DMS153 (cell line): ENCODE results near the gene PITPNM1.
"Not testable (repeated sequence)": the region's sequence is repeated elsewhere in the genome, so short reads cannot be mapped to it uniquely, and the experiment has no call there.

Experiments
- DNase-seq: peaks from one replicate; lab custom pipeline; 2025; lab: John Stamatoyannopoulos, UW

The PITPNM1 gene

DNA sequence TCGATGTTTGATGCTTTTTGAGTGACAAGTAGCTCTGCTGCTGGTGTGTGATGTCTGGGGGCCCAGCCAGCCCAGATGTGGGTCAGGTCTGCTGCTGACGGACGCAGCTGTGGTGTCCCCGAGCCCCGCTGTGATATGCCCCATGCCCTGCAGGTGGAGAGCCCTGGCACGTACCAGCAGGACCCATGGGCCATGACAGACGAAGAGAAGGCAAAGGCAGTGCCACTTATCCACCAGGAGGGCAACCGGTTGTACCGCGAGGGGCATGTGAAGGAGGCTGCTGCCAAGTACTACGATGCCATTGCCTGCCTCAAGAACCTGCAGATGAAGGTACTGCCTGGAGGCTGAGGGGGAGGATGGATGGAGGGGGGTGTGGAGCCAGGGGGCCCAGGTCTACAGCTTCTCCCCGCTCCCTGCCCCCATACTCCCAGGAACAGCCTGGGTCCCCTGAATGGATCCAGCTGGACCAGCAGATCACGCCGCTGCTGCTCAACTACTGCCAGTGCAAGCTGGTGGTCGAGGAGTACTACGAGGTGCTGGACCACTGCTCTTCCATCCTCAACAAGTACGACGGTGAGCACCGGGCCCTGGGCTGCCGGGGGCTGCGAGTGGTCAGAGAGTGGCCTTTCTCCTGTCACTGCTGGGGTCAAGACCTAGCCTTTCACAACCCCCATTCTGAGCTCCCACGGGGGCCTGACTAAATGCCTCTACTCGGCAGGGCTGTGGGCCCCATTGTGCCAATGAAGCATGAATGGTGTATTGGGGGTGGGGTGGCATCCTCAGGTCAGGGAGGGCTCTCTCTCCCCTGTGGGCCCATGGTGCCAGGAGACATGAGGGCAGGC lies 15.1 kb downstream of the PITPNM1 start:
- no peak for DNase-seq

DNA sequence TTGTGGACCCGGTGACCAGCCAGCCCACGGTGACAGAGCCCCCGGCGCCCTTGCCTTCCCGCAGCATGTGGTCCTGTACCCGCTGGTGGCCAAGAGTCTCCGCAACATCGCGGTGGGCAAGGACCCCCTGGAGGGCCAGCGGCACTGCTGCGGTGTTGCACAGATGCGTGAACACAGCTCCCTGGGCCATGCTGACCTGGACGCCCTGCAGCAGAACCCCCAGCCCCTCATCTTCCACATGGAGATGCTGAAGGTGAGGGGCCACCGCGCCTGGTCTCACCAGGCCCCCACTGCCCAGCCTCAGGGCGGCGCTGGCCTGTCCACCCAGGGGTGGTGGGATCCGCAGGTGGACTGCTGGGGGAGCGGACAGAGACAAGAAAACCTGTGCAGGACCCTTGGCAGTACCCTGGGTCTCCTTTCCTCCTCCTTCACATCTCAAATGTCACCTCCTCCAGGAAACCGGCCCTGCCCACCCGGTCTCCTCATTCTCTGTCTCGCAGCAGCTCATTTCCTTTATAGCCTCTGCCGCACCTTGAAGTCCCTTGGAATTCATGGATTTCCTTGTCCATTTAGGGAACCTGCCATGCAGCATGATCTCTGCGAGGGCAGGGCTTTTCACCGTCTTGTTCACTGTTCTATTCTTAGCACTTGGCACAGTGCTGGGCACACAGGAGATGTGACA lies 15.8 kb downstream of the PITPNM1 start:
- DNase-seq, result no peak

GRCh38 chr11:67486481-67487195 lies 18.5 kb downstream of the PITPNM1 start:
- no peak for DNase-seq

- DNase-seq, result not testable (repeated sequence)
These were observed 19.2 kb downstream of the PITPNM1 start for GRCh38 chr11:67485873-67486361.

GRCh38 chr11:67484847-67485311 lies 20.3 kb downstream of the PITPNM1 start:
- DNase-seq, result no peak

DNA sequence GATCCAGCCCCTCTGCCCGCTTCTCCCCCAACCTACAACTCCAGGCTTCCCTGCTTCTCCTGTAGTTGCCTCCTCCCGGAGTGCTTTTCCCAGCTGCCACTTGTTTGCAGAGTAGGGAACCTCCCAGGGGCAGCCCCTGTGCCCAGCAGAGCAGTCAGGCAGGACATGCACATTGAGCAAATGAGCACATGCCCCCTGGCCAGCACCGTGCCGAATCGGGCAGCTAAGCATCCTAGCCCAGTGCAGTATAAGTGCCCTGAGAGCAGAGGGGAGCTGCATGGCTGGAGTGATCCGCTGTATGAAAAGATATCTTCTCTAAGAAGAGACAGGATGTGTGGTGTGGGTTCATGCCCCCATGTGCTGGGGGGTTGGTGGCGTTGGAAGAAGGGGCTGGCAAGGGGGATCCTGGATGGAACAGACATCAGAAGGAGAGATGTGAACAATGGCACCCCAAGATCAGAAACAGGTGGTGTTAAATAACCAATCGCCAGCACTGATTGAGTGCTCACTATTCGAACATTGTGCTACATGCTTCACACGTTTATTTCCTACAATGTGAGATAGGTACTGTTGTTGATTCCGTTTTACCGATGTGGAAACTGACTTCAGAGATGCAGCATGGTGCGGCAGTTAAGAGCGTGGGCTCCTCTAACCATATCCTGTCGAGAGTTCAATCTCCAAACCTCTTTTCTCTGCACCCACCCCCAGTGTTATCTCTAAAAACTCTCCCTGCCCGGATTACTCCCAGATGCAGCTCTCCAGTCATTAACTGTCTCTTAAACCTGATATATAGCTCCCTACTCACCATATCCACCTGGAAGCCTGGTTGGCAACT lies 21.1 kb downstream of the PITPNM1 start:
- no peak for DNase-seq

GRCh38 chr11:67482827-67483798 lies 22.1 kb downstream of the PITPNM1 start, which contains the start of gene AIP:
Gene AIP, plus strand, starts transcription at chr11:67483026. Its CDS starts 133 bp downstream, at chr11:67483159.
- DNase-seq, result peak; percentile 97

GRCh38 chr11:67482275-67482826 lies 22.8 kb downstream of the PITPNM1 start:
- DNase-seq, result no peak

DNA sequence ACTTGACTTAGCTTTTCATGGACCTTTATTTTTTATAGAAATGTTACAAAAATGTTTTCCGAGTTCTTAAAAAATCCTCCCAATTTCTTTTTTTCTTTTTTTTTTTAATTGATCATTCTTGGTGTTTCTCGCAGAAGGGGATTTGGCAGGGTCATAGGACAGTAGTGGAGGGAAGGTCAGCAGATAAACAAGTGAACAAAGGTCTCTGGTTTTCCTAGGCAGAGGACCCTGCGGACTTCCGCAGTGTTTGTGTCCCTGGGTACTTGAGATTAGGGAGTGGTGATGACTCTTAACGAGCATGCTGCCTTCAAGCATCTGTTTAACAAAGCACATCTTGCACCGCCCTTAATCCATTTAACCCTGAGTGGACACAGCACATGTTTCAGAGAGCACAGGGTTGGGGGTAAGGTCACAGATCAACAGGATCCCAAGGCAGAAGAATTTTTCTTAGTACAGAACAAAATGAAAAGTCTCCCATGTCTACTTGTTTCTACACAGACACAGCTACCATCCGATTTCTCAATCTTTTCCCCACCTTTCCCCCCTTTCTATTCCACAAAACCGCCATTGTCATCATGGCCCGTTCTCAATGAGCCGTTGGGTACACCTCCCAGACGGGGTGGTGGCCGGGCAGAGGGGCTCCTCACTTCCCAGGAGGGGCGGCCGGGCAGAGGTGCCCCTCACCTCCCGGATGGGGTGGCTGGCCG lies 27.7 kb downstream of the PITPNM1 start:
- not testable (repeated sequence) for DNase-seq

GRCh38 chr11:67476692-67477091 lies 28.5 kb downstream of the PITPNM1 start:
- not testable (repeated sequence) for DNase-seq

GRCh38 chr11:67472882-67473281 lies 32.3 kb downstream of the PITPNM1 start:
- DNase-seq, result no peak

- no peak for DNase-seq
These were observed 34.7 kb downstream of the PITPNM1 start for GRCh38 chr11:67470337-67471002.

DNA sequence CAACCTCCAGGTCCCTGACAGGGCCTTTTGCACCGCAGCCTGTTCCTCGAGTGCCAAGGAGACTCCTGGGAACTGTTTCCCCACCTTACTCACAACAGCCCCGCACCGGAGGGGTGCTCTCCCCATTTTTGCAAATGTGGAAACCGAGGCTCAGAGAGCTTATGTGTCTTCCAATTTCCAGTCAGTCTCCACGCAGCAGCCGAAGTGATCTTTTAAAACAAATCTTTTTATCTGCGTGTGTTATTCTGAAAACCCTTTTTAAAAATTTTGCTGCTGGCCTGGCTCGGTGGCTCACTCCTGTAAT lies 35.7 kb downstream of the PITPNM1 start:
- no peak for DNase-seq

DNA sequence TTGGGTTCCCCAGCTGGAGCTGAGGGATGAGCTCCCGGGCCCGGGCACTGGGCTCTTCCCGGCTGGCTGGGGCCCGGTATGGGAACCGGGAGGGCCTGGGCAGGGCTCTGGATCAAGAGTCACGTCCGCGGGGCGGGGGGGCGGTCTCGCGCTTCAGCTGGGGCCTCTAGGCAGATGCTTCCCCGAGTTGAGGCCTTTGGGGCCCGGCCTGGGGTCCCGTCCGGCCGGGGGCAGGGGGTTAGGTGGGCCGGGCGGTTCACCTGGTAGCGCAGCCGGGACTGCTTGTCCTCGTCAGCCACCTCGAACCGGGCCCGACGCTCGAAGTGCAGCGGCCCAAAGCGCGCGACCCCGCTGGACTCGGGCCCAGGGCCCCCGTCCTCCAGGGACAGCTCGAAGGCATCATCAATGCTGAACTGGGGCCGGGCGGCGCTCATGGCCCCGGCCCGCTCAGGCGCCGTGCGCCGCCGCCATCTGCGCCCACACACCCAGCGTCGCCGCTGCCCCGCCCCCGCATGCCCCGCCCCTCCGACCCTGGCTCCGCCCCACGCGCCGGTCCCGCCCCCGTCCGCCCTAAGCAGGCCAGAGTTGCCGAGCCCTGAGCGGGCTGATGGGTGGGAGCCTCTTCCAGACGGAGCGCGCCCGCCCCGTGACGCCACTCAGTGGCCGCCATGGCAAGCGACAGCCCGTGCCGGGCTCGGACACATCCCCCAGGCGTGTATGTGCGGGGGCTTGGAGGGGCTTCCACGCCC lies 36.2 kb downstream of the PITPNM1 start, which contains the start of gene TMEM134:
TMEM134 (minus strand) TSS at position 493 of the 749 bp plus-strand sequence; CDS start at position 434, 59 bp downstream.
- peak; percentile 83 for DNase-seq

DNA sequence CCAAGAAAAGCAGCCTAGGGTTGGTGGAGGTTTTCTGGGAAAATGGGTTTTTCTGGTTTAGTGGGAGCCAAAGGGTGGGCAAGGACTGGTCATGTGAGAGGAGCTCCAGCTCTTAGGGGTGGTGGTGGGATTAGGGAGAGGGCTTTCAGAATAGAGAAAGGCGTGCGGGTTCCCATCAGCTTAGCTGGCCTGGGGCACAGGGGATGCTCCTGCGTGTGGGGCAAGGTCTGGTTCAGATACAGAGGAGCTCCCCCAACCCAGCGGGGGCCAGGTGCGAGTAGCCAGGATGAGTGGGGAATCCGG lies 36.8 kb downstream of the PITPNM1 start:
- DNase-seq, result no peak

GRCh38 chr11:67468056-67468455 lies 37.1 kb downstream of the PITPNM1 start:
- DNase-seq, result no peak

- DNase-seq, result no peak
These were observed 38.0 kb downstream of the PITPNM1 start for GRCh38 chr11:67466962-67467771.
